HG03469 (cell line): ENCODE results near the gene TMEM263.
"Not testable (repeated sequence)": the region's sequence is repeated elsewhere in the genome, so short reads cannot be mapped to it uniquely, and the experiment has no call there.

Source experiments
- ATAC-seq: cut with Tn5 transposase; IDR thresholded peaks from one replicate; pipeline ENCODE4 v1.9.1; 2021; ENCODE audit warnings: mild to moderate bottlenecking, moderate library complexity, moderate number of reproducible peaks; ENCODE audit not compliant: unreplicated experiment

The TMEM263 gene

GRCh38 chr12:106984588-106985137 lies 29.0 kb downstream of the TMEM263 start:
- no peak for ATAC-seq

- no peak for ATAC-seq
Measured at GRCh38 chr12:106985479-106985878, 29.8 kb downstream of the TMEM263 start.

- ATAC-seq, result no peak
Measured at GRCh38 chr12:106986135-106986534, 30.4 kb downstream of the TMEM263 start.

- ATAC-seq, result peak; percentile 72
Measured at GRCh38 chr12:106986625-106987389, 31.1 kb downstream of the TMEM263 start, which contains the start of gene MTERF2. Gene MTERF2 (minus strand): TSS chr12:106987146. CDS start chr12:106978714, 8,432 bp downstream.

- no peak for ATAC-seq
Measured at GRCh38 chr12:106987846-106988245, 32.1 kb downstream of the TMEM263 start.

GRCh38 chr12:106994579-106995220 lies 39.0 kb downstream of the TMEM263 start:
- no peak for ATAC-seq

GRCh38 chr12:106996102-106996501 lies 40.4 kb downstream of the TMEM263 start:
- not testable (repeated sequence) for ATAC-seq

GRCh38 chr12:106997916-106998315 lies 42.2 kb downstream of the TMEM263 start:
- ATAC-seq, result no peak

- no peak for ATAC-seq
Measured at GRCh38 chr12:106999446-106999845, 43.7 kb downstream of the TMEM263 start.

GRCh38 chr12:107002665-107003064 lies 47.0 kb downstream of the TMEM263 start:
- ATAC-seq, result not testable (repeated sequence)

- ATAC-seq, result no peak
Measured at GRCh38 chr12:107007411-107007810, 51.7 kb downstream of the TMEM263 start.

- ATAC-seq, result no peak
Measured at GRCh38 chr12:107011519-107011918, 55.8 kb downstream of the TMEM263 start.

- ATAC-seq, result no peak
Measured at GRCh38 chr12:107012736-107013425, 57.2 kb downstream of the TMEM263 start.

GRCh38 chr12:107014055-107014454 lies 58.3 kb downstream of the TMEM263 start:
- ATAC-seq, result no peak

GRCh38 chr12:107017042-107017441 lies 61.3 kb downstream of the TMEM263 start:
- ATAC-seq, result no peak

GRCh38 chr12:107019546-107019945 lies 63.8 kb downstream of the TMEM263 start:
- ATAC-seq, result no peak
